Measurements from ENCODE around the gene TWIST1. TPM values are rescaled to one million over a fixed set of nuclear protein-coding genes. Genes with fewer than 3 reads are reported as not detected.

The TWIST1 gene
- polyA plus RNA-seq, 1 experiment, result 28.2 TPM

DNA sequence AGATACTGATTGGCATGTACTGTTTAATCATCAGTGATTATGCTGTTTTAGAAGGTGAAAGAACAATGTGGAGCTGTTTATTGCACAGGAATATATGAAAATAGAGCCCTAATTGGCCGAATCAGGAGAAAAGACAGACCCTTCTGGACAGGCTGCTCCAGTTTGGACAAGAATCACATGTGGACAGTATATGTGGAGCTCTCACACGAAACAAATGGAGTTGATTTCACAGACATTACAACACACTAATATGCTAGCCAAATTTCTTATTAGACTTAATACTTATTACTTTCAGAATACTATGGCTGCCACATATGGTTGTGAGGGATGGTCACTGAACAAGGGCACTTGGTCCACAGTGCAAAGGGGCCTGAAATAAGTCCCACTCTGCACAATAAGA is 15.5 kb downstream of the TWIST1 start:
- DNase-seq (ENCODE audit: low read depth), result no peak
- ChIA-PET CTCF (interaction anchor here (0.6 to 1.6 kb wide), 2 partner anchors 11 to 228 kb away, joined by 3 to 5 read pairs; no protein-coding TSS in a partner anchor), POLR2A (interaction anchor here (0.6 kb wide), 1 partner anchor 11 kb away, joined by 3 read pairs; no protein-coding TSS in a partner anchor)
- peak overlapping the region; percentile 10 for H3K4me3 ChIP-seq (ENCODE audit: low read depth, low read length)
- H3K36me3 ChIP-seq (ENCODE audit: control insufficient read depth, insufficient read depth, low read length), result no peaks in the 10 kb centered on the region
- TF ChIP-seq, protein P1, sequence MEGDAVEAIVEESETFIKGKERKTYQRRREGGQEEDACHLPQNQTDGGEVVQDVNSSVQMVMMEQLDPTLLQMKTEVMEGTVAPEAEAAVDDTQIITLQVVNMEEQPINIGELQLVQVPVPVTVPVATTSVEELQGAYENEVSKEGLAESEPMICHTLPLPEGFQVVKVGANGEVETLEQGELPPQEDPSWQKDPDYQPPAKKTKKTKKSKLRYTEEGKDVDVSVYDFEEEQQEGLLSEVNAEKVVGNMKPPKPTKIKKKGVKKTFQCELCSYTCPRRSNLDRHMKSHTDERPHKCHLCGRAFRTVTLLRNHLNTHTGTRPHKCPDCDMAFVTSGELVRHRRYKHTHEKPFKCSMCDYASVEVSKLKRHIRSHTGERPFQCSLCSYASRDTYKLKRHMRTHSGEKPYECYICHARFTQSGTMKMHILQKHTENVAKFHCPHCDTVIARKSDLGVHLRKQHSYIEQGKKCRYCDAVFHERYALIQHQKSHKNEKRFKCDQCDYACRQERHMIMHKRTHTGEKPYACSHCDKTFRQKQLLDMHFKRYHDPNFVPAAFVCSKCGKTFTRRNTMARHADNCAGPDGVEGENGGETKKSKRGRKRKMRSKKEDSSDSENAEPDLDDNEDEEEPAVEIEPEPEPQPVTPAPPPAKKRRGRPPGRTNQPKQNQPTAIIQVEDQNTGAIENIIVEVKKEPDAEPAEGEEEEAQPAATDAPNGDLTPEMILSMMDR (IDR thresholded peaks at IDR 0.05; ENCODE audit: insufficient read depth, low read depth, low read length), result no peak
- no peaks in the 10 kb centered on the region for H3K27me3 ChIP-seq (ENCODE audit: control insufficient read depth, insufficient read depth, low read length)

DNA sequence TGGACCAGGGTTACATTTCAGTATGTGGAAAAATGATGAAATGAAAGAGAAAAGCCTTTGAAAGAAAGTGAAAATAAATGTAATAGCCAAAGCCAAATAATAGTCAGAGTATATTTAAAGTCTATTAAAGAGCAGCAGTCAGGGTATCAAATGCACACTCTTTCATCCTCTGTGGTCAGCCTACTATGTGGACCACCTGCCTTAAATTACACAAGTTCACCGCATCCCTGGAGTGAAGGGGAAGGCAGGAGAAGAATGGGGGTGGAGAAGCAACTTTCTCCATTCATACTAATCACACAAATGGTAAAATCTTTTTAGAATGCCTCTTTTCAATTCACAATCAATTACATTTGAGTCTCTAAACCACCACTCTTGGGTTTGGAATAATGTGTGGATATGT is 16.0 kb downstream of the TWIST1 start:
- H3K4me3 ChIP-seq (ENCODE audit: low read depth, low read length), result no peak overlapping the region; the same call in none of the 2 replicates

DNA sequence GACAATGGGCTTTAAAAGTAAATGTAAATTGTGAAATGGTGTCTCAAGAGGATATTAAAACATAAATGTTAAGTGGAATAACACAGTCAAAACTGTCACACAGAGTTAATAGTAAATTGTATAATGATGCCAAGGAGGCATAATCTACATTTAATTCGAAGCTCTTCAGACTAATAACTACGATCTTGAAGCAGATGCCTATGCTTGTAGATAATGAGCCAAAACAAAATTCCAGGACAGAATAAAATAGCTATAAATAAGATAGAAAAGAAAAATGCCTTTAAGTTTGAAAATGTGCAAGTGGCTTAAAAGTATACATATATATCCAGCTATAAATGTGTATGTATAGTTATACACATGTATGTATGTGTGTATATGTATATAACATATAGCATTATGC is 17.5 kb downstream of the TWIST1 start:
- Histone ChIP-seq H3K36me3 (ENCODE audit: control insufficient read depth, insufficient read depth, low read length) (no peaks in the 10 kb centered on the region), H3K27me3 (ENCODE audit: control insufficient read depth, insufficient read depth, low read length) (no peaks in the 10 kb centered on the region), H3K4me3 (ENCODE audit: low read depth, low read length) (no peak overlapping the region)
- DNase-seq (ENCODE audit: low read depth), result no peak
- POLR2A ChIA-PET, result no interaction called here
- TF ChIP-seq, protein P1 (IDR thresholded peaks at IDR 0.05; ENCODE audit: insufficient read depth, low read depth, low read length), result no peak
- CTCF ChIA-PET, result interaction anchor here (1.2 to 1.4 kb wide), 2 partner anchors 406 to 434 kb away, joined by 4 read pairs; no protein-coding TSS in a partner anchor

More for the DNA sequence above, 16.0 kb downstream of the TWIST1 start:
- Histone ChIP-seq H3K36me3 (ENCODE audit: control insufficient read depth, insufficient read depth, low read length) (no peaks in the 10 kb centered on the region), H3K27me3 (ENCODE audit: control insufficient read depth, insufficient read depth, low read length) (no peaks in the 10 kb centered on the region)
- ChIA-PET POLR2A (no interaction called here), CTCF (no interaction called here)
- TF ChIP-seq, protein P1 (IDR thresholded peaks at IDR 0.05; ENCODE audit: insufficient read depth, low read depth, low read length), result no peak
- DNase-seq (ENCODE audit: low read depth), result no peak

DNA sequence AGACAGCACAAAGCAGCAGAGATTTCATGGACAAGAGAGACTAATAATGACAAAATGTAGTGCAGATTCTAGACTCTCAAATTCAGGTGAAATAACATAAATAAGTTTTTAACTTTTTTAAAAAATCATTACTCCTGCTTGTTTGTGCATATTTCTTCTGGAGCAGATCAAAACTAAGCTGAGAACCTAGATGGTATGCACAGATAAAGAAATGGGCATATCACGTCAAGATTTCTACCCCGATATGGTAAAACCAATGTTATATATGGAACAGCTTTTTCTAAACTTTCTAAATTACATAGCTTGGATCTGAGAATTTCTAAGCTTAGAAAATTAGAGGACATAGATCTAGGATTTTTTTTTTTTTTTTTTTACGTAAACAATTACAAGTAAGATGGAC is 18.2 kb downstream of the TWIST1 start:
- TF ChIP-seq, protein P1 (IDR thresholded peaks at IDR 0.05; ENCODE audit: insufficient read depth, low read depth, low read length), result no peak
- ChIA-PET POLR2A (interaction anchor here (0.6 to 0.7 kb wide), 2 partner anchors 12 to 267 kb away, joined by 3 to 4 read pairs; no protein-coding TSS in a partner anchor), CTCF (interaction anchor here (1.2 kb wide), 1 partner anchor 406 kb away, joined by 4 read pairs; no protein-coding TSS in a partner anchor)
- no peak for DNase-seq (ENCODE audit: low read depth)
- Histone ChIP-seq H3K27me3 (ENCODE audit: control insufficient read depth, insufficient read depth, low read length) (no peaks in the 10 kb centered on the region), H3K36me3 (ENCODE audit: control insufficient read depth, insufficient read depth, low read length) (no peaks in the 10 kb centered on the region), H3K4me3 (ENCODE audit: low read depth, low read length) (no peak overlapping the region)

DNA sequence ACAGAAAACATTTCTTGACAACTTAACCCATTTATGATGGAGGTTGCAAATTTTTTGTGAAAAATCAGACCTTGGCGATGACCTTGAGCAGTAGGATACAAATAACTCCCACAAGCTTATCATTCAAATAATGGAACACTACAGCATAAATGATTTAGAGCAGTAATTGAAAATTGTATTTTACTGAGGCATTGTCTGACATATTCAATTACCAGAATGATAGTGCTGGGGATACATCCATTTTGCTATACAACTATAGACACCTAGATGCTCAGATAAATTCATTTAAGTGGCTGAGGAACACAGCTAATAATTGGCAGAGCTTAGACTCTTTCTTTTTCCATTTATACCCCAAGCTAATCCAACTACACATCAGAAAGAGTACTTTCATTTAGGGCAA is 18.9 kb downstream of the TWIST1 start:
- Histone ChIP-seq H3K4me3 (ENCODE audit: low read depth, low read length) (no peak overlapping the region), H3K36me3 (ENCODE audit: control insufficient read depth, insufficient read depth, low read length) (no peaks in the 10 kb centered on the region), H3K27me3 (ENCODE audit: control insufficient read depth, insufficient read depth, low read length) (no peaks in the 10 kb centered on the region)
- ChIA-PET POLR2A (interaction anchor here (0.6 kb wide), 1 partner anchor 267 kb away, joined by 3 read pairs; no protein-coding TSS in a partner anchor), CTCF (no interaction called here)
- DNase-seq (ENCODE audit: low read depth), result no peak
- TF ChIP-seq, protein P1 (IDR thresholded peaks at IDR 0.05; ENCODE audit: insufficient read depth, low read depth, low read length), result no peak
